H4 (cell line): ENCODE measurements around the gene MTX1. TPM values are rescaled to one million over a fixed set of nuclear protein-coding genes. Genes with fewer than 3 reads are reported as not detected.
"Not testable (repeated sequence)": the region's sequence is repeated elsewhere in the genome, so short reads cannot be mapped to it uniquely, and the experiment has no call there.

Source experiments
- DNase-seq: peaks from one replicate; pipeline ENCODE4 v3.0.0-alpha.2; 2015; ENCODE audit warnings: low spot score
- total RNA-seq: library from RNA; depleted of rRNA; stranded (reverse); fragments of >200 nt; shearing (Covaris generic); gene quantifications from 2 replicates; pipeline ENCODE4 v1.2.3, GENCODE V29; 2014; rRNA removed

MTX1 gene
- total RNA-seq, result 79.5 and 82.1 TPM in 2 replicates

GRCh38 chr1:155208541-155209311, at the start of gene MTX1:
MTX1 (plus strand) TSS chr1:155208695; CDS start chr1:155208805, 110 bp downstream.
- peak; percentile 67 for DNase-seq

GRCh38 chr1:155158991-155159390, 49.5 kb upstream of the MTX1 start:
- no peak for DNase-seq

GRCh38 chr1:155160128-155160527, 48.4 kb upstream of the MTX1 start:
- DNase-seq, result no peak

GRCh38 chr1:155162631-155163030, 45.9 kb upstream of the MTX1 start:
- DNase-seq, result not testable (repeated sequence)

- DNase-seq, result not testable (repeated sequence)
Observed at GRCh38 chr1:155163785-155164184, 44.7 kb upstream of the MTX1 start.

GRCh38 chr1:155164625-155165024, 43.9 kb upstream of the MTX1 start:
- not testable (repeated sequence) for DNase-seq

- DNase-seq, result no peak
Observed at GRCh38 chr1:155166051-155166470, 42.4 kb upstream of the MTX1 start.

- DNase-seq, result no peak
Observed at GRCh38 chr1:155166471-155167165, 41.9 kb upstream of the MTX1 start.

GRCh38 chr1:155167166-155168104, 41.1 kb upstream of the MTX1 start:
- peak; percentile 80 for DNase-seq

- DNase-seq, result not testable (repeated sequence)
Observed at GRCh38 chr1:155168105-155168445, 40.4 kb upstream of the MTX1 start.

GRCh38 chr1:155168456-155169210, 39.9 kb upstream of the MTX1 start:
- DNase-seq, result no peak

GRCh38 chr1:155169541-155169940, 39.0 kb upstream of the MTX1 start:
- no peak for DNase-seq

GRCh38 chr1:155170101-155170785, 38.3 kb upstream of the MTX1 start:
- no peak for DNase-seq

- no peak for DNase-seq
Observed at GRCh38 chr1:155170806-155171205, 37.7 kb upstream of the MTX1 start.

GRCh38 chr1:155171836-155172731, 36.4 kb upstream of the MTX1 start:
- no peak for DNase-seq

- DNase-seq, result peak; percentile 96
Observed at GRCh38 chr1:155172732-155173477, 35.6 kb upstream of the MTX1 start, which contains the start of gene KRTCAP2. KRTCAP2 (minus strand) TSS chr1:155173304; CDS start chr1:155173224, 80 bp downstream.

- peak; percentile 10 for DNase-seq
Observed at GRCh38 chr1:155173478-155174323, 34.8 kb upstream of the MTX1 start, which contains the start of gene TRIM46. TRIM46 (plus strand) TSS chr1:155173849; CDS start chr1:155173967, 118 bp downstream.
